Gastroesophageal sphincter (tissue), 4 donors: ENCODE measurements around the gene GRIP1. TPM values are rescaled to one million over a fixed set of nuclear protein-coding genes. Genes with fewer than 3 reads are reported as not detected.
"Not testable (repeated sequence)": the region's sequence is repeated elsewhere in the genome, so short reads cannot be mapped to it uniquely, and the experiment has no call there.

ENCODE experiments used
- ATAC-seq: fragments of 150-250 bp; one replicate; pipeline ENCODE4 v1.9.1; 2016; ENCODE audit warnings: mild to moderate bottlenecking, moderate library complexity
- H3K27ac ChIP-seq, 4 donors: fragments of 200-600 bp; sonication (generic) in 3 of 4; 1 replicate in 3 of 4; 2 replicates in 1 of 4; pipeline ENCODE4 v1.5.1; 2016 to 2019
- H3K27me3 ChIP-seq: fragments of 200-600 bp; sonication (generic); one replicate; pipeline ENCODE4 v1.5.1; 2019
- H3K36me3 ChIP-seq, 2 donors: fragments of 200-600 bp; sonication (generic); one replicate each; pipeline ENCODE4 v1.5.1; 2019; ENCODE audit warnings: control low read depth in 1 of 2
- H3K4me1 ChIP-seq, 3 donors: fragments of 200-600 bp; sonication (generic); 1 replicate in 2 of 3; 2 replicates in 1 of 3; pipeline ENCODE4 v1.5.1; 2016 to 2019; ENCODE audit warnings: control low read depth in 2 of 3
- H3K4me3 ChIP-seq, 2 donors: fragments of 200-600 bp; sonication (generic); one replicate each; pipeline ENCODE4 v1.5.1; 2019; ENCODE audit warnings: mild to moderate bottlenecking in 1 of 2, moderate library complexity in 1 of 2
- H3K9me3 ChIP-seq, 3 donors: fragments of 200-600 bp; sonication (generic); one replicate each; pipeline ENCODE4 v1.5.1; 2017 to 2019; ENCODE audit warnings: control low read depth in 2 of 3
- EP300 ChIP-seq: sonication (generic); formaldehyde crosslinking; IDR thresholded peaks from one replicate; pipeline ENCODE4 v1.6.1; 2017; ENCODE audit warnings: antibody characterized with exemption, mild to moderate bottlenecking
- POLR2A ChIP-seq, 2 donors: fragments of 450-650 bp; IDR thresholded peaks; one replicate each; pipeline ENCODE4 v1.6.1; 2017; ENCODE audit warnings: antibody characterized with exemption in 2 of 2, mild to moderate bottlenecking in 2 of 2, moderate library complexity in 1 of 2
- POLR2AphosphoS5 ChIP-seq: sonication (generic); formaldehyde crosslinking; IDR thresholded peaks from one replicate; pipeline ENCODE4 v1.6.1; 2017; ENCODE audit warnings: antibody characterized with exemption
- WGBS, 2 donors: methylation state at CpG; one replicate each; pipeline ENCODE4 v1.1.5; 2018; ENCODE audit warnings: low coverage in 1 of 2; 5-methylcytosine and 5-hydroxymethylcytosine counted together
- total RNA-seq, 4 donors: library from RNA; depleted of rRNA; stranded (reverse); fragments of >200 nt; gene quantifications; one replicate each; pipeline ENCODE4 v1.1.0, GENCODE V29; 2016
- TF ChIP-seq, protein P1 (sequence below), 4 experiments: fragments of 200-600 bp in 2 of 4; fragments of 450-650 bp in 2 of 4; sonication (generic) in 1 of 4; IDR thresholded peaks; one replicate each; pipeline ENCODE4 v1.5.1; 2017 to 2019; ENCODE audit warnings: antibody characterized with exemption in 4 of 4, mild to moderate bottlenecking in 2 of 4, moderate library complexity in 2 of 4

Gene GRIP1
- total RNA-seq, 4 donors from 2014 or later: 6.8 to 17.8 (median 11.6) TPM

DNA sequence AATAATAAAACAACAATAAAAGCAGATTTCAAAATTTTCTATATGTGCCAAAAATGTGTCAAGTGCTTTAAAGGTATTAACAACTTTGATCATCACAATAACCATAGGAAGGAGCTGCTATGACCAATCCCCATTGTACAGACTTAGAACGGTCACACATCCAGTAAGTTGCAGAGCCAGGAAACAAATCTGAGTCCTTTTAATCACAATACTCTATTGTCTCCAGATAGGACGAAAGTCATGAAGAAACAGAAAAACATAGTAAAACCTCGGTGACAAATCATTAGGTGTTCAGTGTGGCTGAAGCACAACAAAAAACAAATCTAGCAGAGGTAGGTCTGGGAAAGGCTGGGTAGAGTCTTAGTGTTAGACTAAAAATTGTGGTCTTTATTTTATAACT is 178.8 kb downstream of the GRIP1 start:
- ATAC-seq: no peak
- Histone ChIP-seq H3K27ac (no peak overlapping the region), H3K27me3 (no peaks in the 10 kb centered on the region), H3K4me3 (no peak overlapping the region), H3K4me1 (no peaks in the 10 kb centered on the region), H3K36me3 (no peaks in the 10 kb centered on the region), H3K9me3 (no peaks in the 10 kb centered on the region)
- 85 to 86% methylated on average over 3 of the region's 3 CpGs for whole genome bisulfite sequencing, 2 donors
- TF ChIP-seq EP300 (no peak), POLR2A (IDR thresholded peaks at IDR 0.05) (no peak), POLR2AphosphoS5 (no peak)
- TF ChIP-seq, protein P1, sequence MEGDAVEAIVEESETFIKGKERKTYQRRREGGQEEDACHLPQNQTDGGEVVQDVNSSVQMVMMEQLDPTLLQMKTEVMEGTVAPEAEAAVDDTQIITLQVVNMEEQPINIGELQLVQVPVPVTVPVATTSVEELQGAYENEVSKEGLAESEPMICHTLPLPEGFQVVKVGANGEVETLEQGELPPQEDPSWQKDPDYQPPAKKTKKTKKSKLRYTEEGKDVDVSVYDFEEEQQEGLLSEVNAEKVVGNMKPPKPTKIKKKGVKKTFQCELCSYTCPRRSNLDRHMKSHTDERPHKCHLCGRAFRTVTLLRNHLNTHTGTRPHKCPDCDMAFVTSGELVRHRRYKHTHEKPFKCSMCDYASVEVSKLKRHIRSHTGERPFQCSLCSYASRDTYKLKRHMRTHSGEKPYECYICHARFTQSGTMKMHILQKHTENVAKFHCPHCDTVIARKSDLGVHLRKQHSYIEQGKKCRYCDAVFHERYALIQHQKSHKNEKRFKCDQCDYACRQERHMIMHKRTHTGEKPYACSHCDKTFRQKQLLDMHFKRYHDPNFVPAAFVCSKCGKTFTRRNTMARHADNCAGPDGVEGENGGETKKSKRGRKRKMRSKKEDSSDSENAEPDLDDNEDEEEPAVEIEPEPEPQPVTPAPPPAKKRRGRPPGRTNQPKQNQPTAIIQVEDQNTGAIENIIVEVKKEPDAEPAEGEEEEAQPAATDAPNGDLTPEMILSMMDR (IDR thresholded peaks at IDR 0.05): no peak

DNA sequence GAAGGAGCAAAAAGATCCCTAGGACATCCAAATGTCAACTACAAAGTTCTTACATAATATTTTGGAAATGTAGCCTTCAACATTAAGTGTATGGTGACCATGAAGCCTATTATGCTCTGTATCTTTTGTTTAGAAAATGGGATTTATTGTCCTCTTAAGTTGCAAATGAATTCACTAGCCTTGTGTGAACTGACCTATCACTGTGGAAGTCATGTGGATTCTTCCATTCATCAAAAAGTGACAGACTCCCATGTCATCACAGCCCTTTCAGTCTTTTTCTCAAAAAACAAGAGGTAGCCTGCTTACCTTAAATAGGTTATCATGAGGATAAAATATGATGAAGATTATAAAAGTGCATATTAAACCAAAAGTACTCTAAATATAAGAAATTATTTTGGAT is 179.9 kb downstream of the GRIP1 start:
- Histone ChIP-seq H3K27me3 (no peaks in the 10 kb centered on the region), H3K4me3 (no peak overlapping the region), H3K4me1 (no peaks in the 10 kb centered on the region), H3K9me3 (no peaks in the 10 kb centered on the region), H3K27ac (no peak overlapping the region), H3K36me3 (no peaks in the 10 kb centered on the region)
- no peak for ATAC-seq
- TF ChIP-seq EP300: no peak
- TF ChIP-seq POLR2AphosphoS5: no peak
- TF ChIP-seq POLR2A (IDR thresholded peaks at IDR 0.05): no peak

DNA sequence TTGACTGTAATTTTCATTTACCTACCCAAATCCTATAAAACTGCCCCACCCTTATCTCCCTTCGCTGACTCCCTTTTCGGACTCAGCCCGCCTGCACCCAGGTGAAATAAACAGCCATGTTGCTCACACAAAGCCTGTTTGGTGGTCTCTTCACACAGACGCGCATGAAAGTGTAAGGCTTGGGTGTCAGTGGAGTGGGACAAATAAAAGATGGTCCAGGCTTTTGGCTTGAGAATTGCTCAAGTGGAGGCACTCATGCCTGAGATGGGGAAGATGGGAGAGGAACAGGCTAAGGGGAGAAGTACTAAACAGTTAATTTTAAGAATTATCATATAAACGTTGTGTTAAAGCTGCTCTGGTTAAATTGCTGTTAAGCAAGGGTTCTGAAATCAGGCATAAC is 180.8 kb downstream of the GRIP1 start:
- H3K9me3 ChIP-seq, H3K36me3 ChIP-seq, H3K27ac ChIP-seq, H3K4me1 ChIP-seq, H3K27me3 ChIP-seq, H3K4me3 ChIP-seq, ATAC-seq: not testable (repeated sequence)
- 44 to 69% methylated on average over 3 of the region's 6 CpGs for WGBS, 2 donors

DNA sequence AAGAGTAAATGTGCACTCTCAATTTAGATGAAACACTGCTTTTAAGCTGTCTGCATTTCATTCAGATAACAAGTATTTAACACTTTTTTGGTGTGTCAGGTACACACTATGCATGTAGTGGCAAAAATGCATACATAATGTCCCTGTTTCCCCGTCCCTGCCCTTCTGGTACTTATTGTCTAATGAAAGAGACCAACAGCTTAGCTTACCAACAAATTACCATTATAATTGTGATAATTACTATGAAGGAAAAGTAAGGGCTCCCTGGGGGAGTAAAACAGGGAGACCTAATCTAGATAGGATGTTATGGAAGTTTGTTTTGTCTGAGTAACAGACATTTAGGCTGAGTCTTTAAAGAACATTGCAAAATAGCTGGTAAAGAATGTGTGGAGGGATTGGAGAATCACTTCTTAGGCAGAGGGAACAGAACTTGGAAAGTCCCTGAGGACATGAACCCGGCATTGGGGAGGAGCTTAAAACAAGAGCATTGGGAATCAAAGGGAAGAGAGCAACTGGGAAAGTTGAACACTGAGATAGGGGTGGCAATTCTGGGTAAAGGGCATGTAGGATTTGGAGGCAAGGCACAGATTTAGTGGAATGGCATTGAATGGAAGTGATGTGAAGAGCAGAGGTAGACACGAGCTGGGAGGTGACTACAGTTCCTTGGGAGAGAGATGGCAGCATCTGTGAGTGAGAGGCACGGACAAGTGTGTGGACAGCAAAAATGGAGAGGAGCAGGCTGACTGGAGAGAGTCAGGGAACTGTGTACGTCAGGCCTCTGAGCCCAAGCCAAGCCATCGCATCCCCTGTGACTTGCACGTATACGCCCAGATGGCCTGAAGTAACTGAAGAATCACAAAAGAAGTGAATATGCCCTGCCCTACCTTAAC is 181.6 kb downstream of the GRIP1 start:
- Histone ChIP-seq H3K9me3 (no peaks in the 10 kb centered on the region), H3K4me3 (no peak overlapping the region), H3K27me3 (no peaks in the 10 kb centered on the region), H3K4me1 (no peaks in the 10 kb centered on the region), H3K36me3 (no peaks in the 10 kb centered on the region), H3K27ac (no peak overlapping the region)
- ATAC-seq: no peak
- 76 to 77% methylated on average over 4 to 5 of the region's 8 CpGs for WGBS, 2 donors
- TF ChIP-seq POLR2AphosphoS5 (no peak), POLR2A (IDR thresholded peaks at IDR 0.05) (no peak), EP300 (no peak)
- TF ChIP-seq, protein P1 (IDR thresholded peaks at IDR 0.05): no peak

DNA sequence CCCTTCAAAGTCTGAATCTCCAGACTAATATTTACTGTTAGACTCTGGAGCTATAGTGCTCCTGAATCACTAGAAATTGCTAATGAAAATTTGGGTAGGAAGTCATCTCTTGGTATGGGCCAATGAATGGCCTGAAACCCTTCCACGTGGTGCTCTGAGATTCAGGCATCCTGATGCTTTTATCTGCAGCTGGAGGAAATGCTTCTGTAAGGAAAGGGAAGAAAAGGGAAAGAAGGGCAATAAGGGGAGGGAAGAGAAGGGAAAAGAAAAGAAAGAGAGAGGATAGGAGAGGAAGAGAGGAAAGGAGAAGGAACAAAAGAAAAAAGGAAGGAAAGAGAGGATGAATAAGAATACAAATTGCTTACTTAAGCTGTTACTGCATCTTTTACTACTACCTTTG is 182.3 kb downstream of the GRIP1 start:
- Histone ChIP-seq H3K36me3 (no peaks in the 10 kb centered on the region), H3K27me3 (no peaks in the 10 kb centered on the region), H3K27ac (no peak overlapping the region), H3K4me3 (no peak overlapping the region), H3K9me3 (no peaks in the 10 kb centered on the region), H3K4me1 (no peaks in the 10 kb centered on the region)
- 13 to 14% methylated on average over 1 of the region's 1 CpG for WGBS, 2 donors
- TF ChIP-seq POLR2AphosphoS5: no peak
- no peak for TF ChIP-seq POLR2A (IDR thresholded peaks at IDR 0.05)
- TF ChIP-seq, protein P1 (IDR thresholded peaks at IDR 0.05): no peak
- TF ChIP-seq EP300: no peak
- ATAC-seq: no peak

DNA sequence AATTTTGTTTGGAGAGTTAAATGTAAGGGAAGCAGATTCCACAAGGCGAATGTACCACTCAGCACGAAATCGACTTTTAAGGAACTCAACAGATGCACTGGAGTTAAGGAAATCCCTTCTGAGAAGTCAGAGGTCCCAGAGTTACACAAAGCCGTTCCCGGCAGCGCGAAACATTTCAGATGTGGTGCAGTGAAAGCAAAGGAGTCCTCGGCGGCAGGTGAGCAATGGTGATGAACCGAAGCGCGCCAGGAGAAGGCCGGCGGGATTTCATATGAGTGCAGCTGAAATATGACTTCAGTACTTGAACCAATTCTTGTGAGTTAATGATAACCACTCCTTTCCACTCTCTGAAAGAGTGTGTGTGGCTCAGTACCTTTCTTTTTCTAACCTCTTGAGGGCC is 183.2 kb downstream of the GRIP1 start:
- Histone ChIP-seq H3K27ac (no peak overlapping the region), H3K4me1 (no peaks in the 10 kb centered on the region), H3K9me3 (no peaks in the 10 kb centered on the region), H3K27me3 (no peaks in the 10 kb centered on the region), H3K36me3 (no peaks in the 10 kb centered on the region), H3K4me3 (no peak overlapping the region)
- 92 to 93% methylated on average over 14 of the region's 14 CpGs for WGBS, 2 donors
- TF ChIP-seq POLR2AphosphoS5: no peak
- TF ChIP-seq, protein P1 (IDR thresholded peaks at IDR 0.05): no peak
- no peak for TF ChIP-seq EP300
- no peak for TF ChIP-seq POLR2A (IDR thresholded peaks at IDR 0.05)
- ATAC-seq: no peak
